ENCODE results near the gene SH3RF3. TPM values are rescaled to one million over a fixed set of nuclear protein-coding genes. Genes with fewer than 3 reads are reported as not detected.

Gene SH3RF3
- 0.08 to 0.18 TPM (median 0.17 TPM) in 3 replicates for polyA plus RNA-seq
- not detected for polyA plus RNA-seq (2011; ENCODE audit: low read depth)
- polyA plus RNA-seq (2011; cell fraction: cytosol; rRNA removed): 0.15 and 0.26 TPM in 2 replicates
- 0.49 and 0.55 TPM in 2 replicates for polyA plus RNA-seq (2011; cell fraction: nucleus; rRNA removed)
- polyA plus RNA-seq (2012; ENCODE audit: low replicate concordance): 0.06 and 0.36 TPM in 2 replicates
- polyA minus RNA-seq: 0.19 to 0.69 TPM (median 0.20 TPM) in 3 replicates
- polyA minus RNA-seq (2011; cell fraction: cytosol; rRNA and poly(A)+ RNA removed): 0.96 TPM
- polyA minus RNA-seq (2011; cell fraction: nucleus; rRNA and poly(A)+ RNA removed): 0.95 and 1.3 TPM in 2 replicates

- Histone ChIP-seq H4K20me1 (ENCODE audit: control insufficient read depth, extremely low read depth, insufficient read depth, low read length) (no peaks in the 10 kb centered on the region), H3K4me1 (ENCODE audit: control insufficient read depth, extremely low read depth, insufficient read depth, low read length) (peaks cover 31% of the 10 kb centered on the region), H3K9me1 (ENCODE audit: control insufficient read depth, extremely low read depth, insufficient read depth, low read length) (no peaks in the 10 kb centered on the region), H3K27me3 (ENCODE audit: control insufficient read depth, extremely low read depth, insufficient read depth, low read length) (peaks cover 48% of the 10 kb centered on the region), H3K27ac (ENCODE audit: control insufficient read depth, insufficient read depth, low read length) (no peak within 1 kb of the TSS), H3K79me2 (ENCODE audit: control insufficient read depth, insufficient read depth, low read length) (no peaks in the 10 kb centered on the region), H3K9me3 (ENCODE audit: control insufficient read depth, low read depth, low read length) (no peaks in the 10 kb centered on the region), H3K4me2 (ENCODE audit: control insufficient read depth, extremely low read depth, insufficient read depth, low read depth, low read length) (peak within 1 kb of the TSS; percentile 89), H3K9ac (ENCODE audit: control insufficient read depth, extremely low read depth, insufficient read depth, low read length) (peak within 1 kb of the TSS; percentile 28), H2AFZ (ENCODE audit: control insufficient read depth, low read length) (peak within 1 kb of the TSS; percentile 74), H3K36me3 (ENCODE audit: control insufficient read depth in 2 of 2, extremely low read depth in 1 of 2, insufficient read depth in 2 of 2, low read length in 2 of 2) (no peaks in the 10 kb centered on the region), H3K4me3 (ENCODE audit: control insufficient read depth in 2 of 3, extremely low read depth in 1 of 3, insufficient read depth in 2 of 3, low read depth in 1 of 3, low read length in 3 of 3) (peak within 1 kb of the TSS; percentile 40 to 68 (median 65))
- TF ChIP-seq EZH2 (IDR thresholded peaks at IDR 0.05; ENCODE audit: low read length) (peak; percentile 50), CTCF (optimal IDR thresholded peaks at IDR 0.05 in 1 of 3, IDR thresholded peaks at IDR 0.05 in 1 of 3, conservative IDR thresholded peaks at IDR 0.05 in 1 of 3; ENCODE audit: extremely low read depth in 1 of 3, insufficient read depth in 2 of 3, low read length in 3 of 3) (no peak)
- dilution Hi-C loops (cut with MboI; ENCODE audit: extremely low pct_ligation_motif_present, low sequenced_read_pairs): no loop called here
- no peak for FAIRE-seq
- DNase-seq (ENCODE audit: low read depth, low spot score): no peak
Observed at GRCh38 chr2:109128616-109129355, at the start of gene SH3RF3. Gene SH3RF3 (plus strand): TSS chr2:109129205.

GRCh38 chr2:109079590-109079989 is 49.4 kb upstream of the SH3RF3 start:
- dilution Hi-C loops (cut with MboI; ENCODE audit: extremely low pct_ligation_motif_present, low sequenced_read_pairs): no loop called here
- DNase-seq (ENCODE audit: low read depth, low spot score) (no peak), FAIRE-seq (no peak)
- H3K36me3 ChIP-seq (ENCODE audit: control insufficient read depth in 2 of 2, extremely low read depth in 1 of 2, insufficient read depth in 2 of 2, low read length in 2 of 2): no peaks in the 10 kb centered on the region
- no peaks in the 10 kb centered on the region for H3K4me1 ChIP-seq (ENCODE audit: control insufficient read depth, extremely low read depth, insufficient read depth, low read length)
- H3K9ac ChIP-seq (ENCODE audit: control insufficient read depth, extremely low read depth, insufficient read depth, low read length): no peak overlapping the region
- peaks cover 15% of the 10 kb centered on the region for H3K27me3 ChIP-seq (ENCODE audit: control insufficient read depth, extremely low read depth, insufficient read depth, low read length)
- no peaks in the 10 kb centered on the region for H3K9me1 ChIP-seq (ENCODE audit: control insufficient read depth, extremely low read depth, insufficient read depth, low read length)
- H3K9me3 ChIP-seq (ENCODE audit: control insufficient read depth, low read depth, low read length): no peaks in the 10 kb centered on the region
- H4K20me1 ChIP-seq (ENCODE audit: control insufficient read depth, extremely low read depth, insufficient read depth, low read length): no peaks in the 10 kb centered on the region
- no peak overlapping the region for H3K4me2 ChIP-seq (ENCODE audit: control insufficient read depth, extremely low read depth, insufficient read depth, low read depth, low read length)
- no peak overlapping the region for H2AFZ ChIP-seq (ENCODE audit: control insufficient read depth, low read length)
- no peak overlapping the region for H3K27ac ChIP-seq (ENCODE audit: control insufficient read depth, insufficient read depth, low read length)
- no peaks in the 10 kb centered on the region for H3K79me2 ChIP-seq (ENCODE audit: control insufficient read depth, insufficient read depth, low read length)
- no peak overlapping the region for H3K4me3 ChIP-seq (ENCODE audit: control insufficient read depth in 2 of 3, extremely low read depth in 1 of 3, insufficient read depth in 2 of 3, low read depth in 1 of 3, low read length in 3 of 3)
- TF ChIP-seq CTCF (optimal IDR thresholded peaks at IDR 0.05 in 1 of 3, IDR thresholded peaks at IDR 0.05 in 1 of 3, conservative IDR thresholded peaks at IDR 0.05 in 1 of 3; ENCODE audit: extremely low read depth in 1 of 3, insufficient read depth in 2 of 3, low read length in 3 of 3): no peak
- TF ChIP-seq EZH2 (IDR thresholded peaks at IDR 0.05; ENCODE audit: low read length): no peak

Measured in keratinocyte (primary cell).